NCI-H2107 (cell line): ENCODE results near the gene VAV3.

Source experiments
- DNase-seq: peaks from one replicate; lab custom pipeline; 2025; lab: John Stamatoyannopoulos, UW

VAV3 gene

GRCh38 chr1:107574044-107574443, 390.9 kb downstream of the VAV3 start:
- DNase-seq: no peak

- DNase-seq: no peak
Observed at GRCh38 chr1:107572674-107573211, 392.2 kb downstream of the VAV3 start.

GRCh38 chr1:107570768-107571167, 394.2 kb downstream of the VAV3 start:
- no peak for DNase-seq

- no peak for DNase-seq
Observed at GRCh38 chr1:107563441-107563840, 401.5 kb downstream of the VAV3 start.

- no peak for DNase-seq
Observed at GRCh38 chr1:107559881-107560280, 405.1 kb downstream of the VAV3 start.

- DNase-seq: no peak
Observed at GRCh38 chr1:107557095-107557494, 407.9 kb downstream of the VAV3 start.

GRCh38 chr1:107555578-107555977, 409.4 kb downstream of the VAV3 start:
- no peak for DNase-seq

- DNase-seq: no peak
Observed at GRCh38 chr1:107552781-107553180, 412.2 kb downstream of the VAV3 start.

- DNase-seq: no peak
Observed at GRCh38 chr1:107551456-107551855, 413.5 kb downstream of the VAV3 start.

GRCh38 chr1:107550358-107550757, 414.6 kb downstream of the VAV3 start:
- no peak for DNase-seq

- no peak for DNase-seq
Observed at GRCh38 chr1:107549152-107549810, 415.7 kb downstream of the VAV3 start.

- no peak for DNase-seq
Observed at GRCh38 chr1:107548276-107548675, 416.7 kb downstream of the VAV3 start.

- no peak for DNase-seq
Observed at GRCh38 chr1:107547363-107548155, 417.4 kb downstream of the VAV3 start.

GRCh38 chr1:107546576-107546975, 418.4 kb downstream of the VAV3 start:
- no peak for DNase-seq

- no peak for DNase-seq
Observed at GRCh38 chr1:107545879-107546278, 419.1 kb downstream of the VAV3 start.

- DNase-seq: no peak
Observed at GRCh38 chr1:107545056-107545577, 419.9 kb downstream of the VAV3 start.

GRCh38 chr1:107544285-107544684, 420.7 kb downstream of the VAV3 start:
- DNase-seq: no peak

GRCh38 chr1:107541412-107541811, 423.6 kb downstream of the VAV3 start:
- no peak for DNase-seq

GRCh38 chr1:107538502-107538901, 426.5 kb downstream of the VAV3 start:
- no peak for DNase-seq

- no peak for DNase-seq
Observed at GRCh38 chr1:107536266-107536665, 428.7 kb downstream of the VAV3 start.

GRCh38 chr1:107535091-107535490, 429.9 kb downstream of the VAV3 start:
- DNase-seq: no peak

- DNase-seq: no peak
Observed at GRCh38 chr1:107534632-107535031, 430.3 kb downstream of the VAV3 start.

- no peak for DNase-seq
Observed at GRCh38 chr1:107533436-107533835, 431.5 kb downstream of the VAV3 start.
